Measurements from ENCODE around the gene NFKB1.

Gene NFKB1

GRCh38 chr4:102572452-102572851, 71.3 kb downstream of the NFKB1 start:
- DNase-seq, result no peak

GRCh38 chr4:102574317-102574716, 73.2 kb downstream of the NFKB1 start:
- DNase-seq, result no peak

GRCh38 chr4:102575369-102576129, 74.4 kb downstream of the NFKB1 start:
- no peak for DNase-seq

- no peak for DNase-seq
Observed at GRCh38 chr4:102578270-102578669, 77.1 kb downstream of the NFKB1 start.

- DNase-seq, result no peak
Observed at GRCh38 chr4:102578819-102579218, 77.7 kb downstream of the NFKB1 start.

- no peak for DNase-seq
Observed at GRCh38 chr4:102579794-102580462, 78.8 kb downstream of the NFKB1 start.

- DNase-seq, result no peak
Observed at GRCh38 chr4:102580463-102580842, 79.3 kb downstream of the NFKB1 start.

GRCh38 chr4:102584091-102584490, 82.9 kb downstream of the NFKB1 start:
- no peak for DNase-seq

- no peak for DNase-seq
Observed at GRCh38 chr4:102585329-102585728, 84.2 kb downstream of the NFKB1 start.

- DNase-seq, result no peak
Observed at GRCh38 chr4:102586002-102586643, 85.0 kb downstream of the NFKB1 start.

GRCh38 chr4:102586644-102587021, 85.5 kb downstream of the NFKB1 start:
- no peak for DNase-seq

GRCh38 chr4:102589743-102590142, 88.6 kb downstream of the NFKB1 start:
- DNase-seq, result no peak

- no peak for DNase-seq
Observed at GRCh38 chr4:102592256-102592655, 91.1 kb downstream of the NFKB1 start.

- DNase-seq, result no peak
Observed at GRCh38 chr4:102593147-102593546, 92.0 kb downstream of the NFKB1 start.

- DNase-seq, result no peak
Observed at GRCh38 chr4:102594000-102594399, 92.8 kb downstream of the NFKB1 start.

GRCh38 chr4:102596532-102596931, 95.4 kb downstream of the NFKB1 start:
- no peak for DNase-seq

GRCh38 chr4:102598086-102598761, 97.1 kb downstream of the NFKB1 start:
- no peak for DNase-seq

- DNase-seq, result no peak
Observed at GRCh38 chr4:102598762-102599374, 97.7 kb downstream of the NFKB1 start.

GRCh38 chr4:102599455-102599854, 98.3 kb downstream of the NFKB1 start:
- DNase-seq, result no peak

- no peak for DNase-seq
Observed at GRCh38 chr4:102599886-102600285, 98.7 kb downstream of the NFKB1 start.

- DNase-seq, result no peak
Observed at GRCh38 chr4:102600689-102601088, 99.5 kb downstream of the NFKB1 start.

- DNase-seq, result no peak
Observed at GRCh38 chr4:102601586-102602227, 100.5 kb downstream of the NFKB1 start.

Measured in NCI-H1436 treated with DMSO at 0.1 percent for 48 hours (cell line).